Gastroesophageal sphincter (tissue), 4 donors: ENCODE measurements around the gene FREY1. TPM values are rescaled to one million over a fixed set of nuclear protein-coding genes. Genes with fewer than 3 reads are reported as not detected.

Experiments used
- ATAC-seq: fragments of 150-250 bp; one replicate; pipeline ENCODE4 v1.9.1; 2016; ENCODE audit warnings: mild to moderate bottlenecking, moderate library complexity
- H3K27ac ChIP-seq, 4 donors: fragments of 200-600 bp; sonication (generic) in 3 of 4; 1 replicate in 3 of 4; 2 replicates in 1 of 4; pipeline ENCODE4 v1.5.1; 2016 to 2019
- H3K27me3 ChIP-seq: fragments of 200-600 bp; sonication (generic); one replicate; pipeline ENCODE4 v1.5.1; 2019
- H3K36me3 ChIP-seq, 2 donors: fragments of 200-600 bp; sonication (generic); one replicate each; pipeline ENCODE4 v1.5.1; 2019; ENCODE audit warnings: control low read depth in 1 of 2
- H3K4me1 ChIP-seq, 3 donors: fragments of 200-600 bp; sonication (generic); 1 replicate in 2 of 3; 2 replicates in 1 of 3; pipeline ENCODE4 v1.5.1; 2016 to 2019; ENCODE audit warnings: control low read depth in 2 of 3
- H3K4me3 ChIP-seq, 2 donors: fragments of 200-600 bp; sonication (generic); one replicate each; pipeline ENCODE4 v1.5.1; 2019; ENCODE audit warnings: mild to moderate bottlenecking in 1 of 2, moderate library complexity in 1 of 2
- H3K9me3 ChIP-seq, 3 donors: fragments of 200-600 bp; sonication (generic); one replicate each; pipeline ENCODE4 v1.5.1; 2017 to 2019; ENCODE audit warnings: control low read depth in 2 of 3
- EP300 ChIP-seq: sonication (generic); formaldehyde crosslinking; IDR thresholded peaks from one replicate; pipeline ENCODE4 v1.6.1; 2017; ENCODE audit warnings: antibody characterized with exemption, mild to moderate bottlenecking
- POLR2A ChIP-seq, 2 donors: fragments of 450-650 bp; IDR thresholded peaks; one replicate each; pipeline ENCODE4 v1.6.1; 2017; ENCODE audit warnings: antibody characterized with exemption in 2 of 2, mild to moderate bottlenecking in 2 of 2, moderate library complexity in 1 of 2
- POLR2AphosphoS5 ChIP-seq: sonication (generic); formaldehyde crosslinking; IDR thresholded peaks from one replicate; pipeline ENCODE4 v1.6.1; 2017; ENCODE audit warnings: antibody characterized with exemption
- WGBS, 2 donors: methylation state at CpG; one replicate each; pipeline ENCODE4 v1.1.5; 2018; ENCODE audit warnings: low coverage in 1 of 2; 5-methylcytosine and 5-hydroxymethylcytosine counted together
- total RNA-seq, 4 donors: library from RNA; depleted of rRNA; stranded (reverse); fragments of >200 nt; gene quantifications; one replicate each; pipeline ENCODE4 v1.1.0, GENCODE V29; 2016
- TF ChIP-seq, protein P1 (sequence below), 4 experiments: fragments of 200-600 bp in 2 of 4; fragments of 450-650 bp in 2 of 4; sonication (generic) in 1 of 4; IDR thresholded peaks; one replicate each; pipeline ENCODE4 v1.5.1; 2017 to 2019; ENCODE audit warnings: antibody characterized with exemption in 4 of 4, mild to moderate bottlenecking in 2 of 4, moderate library complexity in 2 of 4

Gene FREY1
- total RNA-seq, 4 donors from 2014 or later = 0.54 to 2.3 TPM; not detected in 2

- Histone ChIP-seq H3K9me3 (no peaks in the 10 kb centered on the region), H3K27ac (no peak overlapping the region), H3K27me3 (peaks cover 6% of the 10 kb centered on the region), H3K4me3 (no peak overlapping the region), H3K4me1 (no peaks in the 10 kb centered on the region), H3K36me3 (peaks cover 0 to 64% of the 10 kb centered on the region in 2 donors)
- TF ChIP-seq EP300 (no peak), POLR2AphosphoS5 (no peak), POLR2A (IDR thresholded peaks at IDR 0.05) (no peak)
- TF ChIP-seq, protein P1, sequence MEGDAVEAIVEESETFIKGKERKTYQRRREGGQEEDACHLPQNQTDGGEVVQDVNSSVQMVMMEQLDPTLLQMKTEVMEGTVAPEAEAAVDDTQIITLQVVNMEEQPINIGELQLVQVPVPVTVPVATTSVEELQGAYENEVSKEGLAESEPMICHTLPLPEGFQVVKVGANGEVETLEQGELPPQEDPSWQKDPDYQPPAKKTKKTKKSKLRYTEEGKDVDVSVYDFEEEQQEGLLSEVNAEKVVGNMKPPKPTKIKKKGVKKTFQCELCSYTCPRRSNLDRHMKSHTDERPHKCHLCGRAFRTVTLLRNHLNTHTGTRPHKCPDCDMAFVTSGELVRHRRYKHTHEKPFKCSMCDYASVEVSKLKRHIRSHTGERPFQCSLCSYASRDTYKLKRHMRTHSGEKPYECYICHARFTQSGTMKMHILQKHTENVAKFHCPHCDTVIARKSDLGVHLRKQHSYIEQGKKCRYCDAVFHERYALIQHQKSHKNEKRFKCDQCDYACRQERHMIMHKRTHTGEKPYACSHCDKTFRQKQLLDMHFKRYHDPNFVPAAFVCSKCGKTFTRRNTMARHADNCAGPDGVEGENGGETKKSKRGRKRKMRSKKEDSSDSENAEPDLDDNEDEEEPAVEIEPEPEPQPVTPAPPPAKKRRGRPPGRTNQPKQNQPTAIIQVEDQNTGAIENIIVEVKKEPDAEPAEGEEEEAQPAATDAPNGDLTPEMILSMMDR (IDR thresholded peaks at IDR 0.05) = no peak
- ATAC-seq = peak; percentile 8
- 80% methylated on average over 2 of the region's 10 CpGs; no CpG with 5 or more reads in 1 of the 2 donors for WGBS, 2 donors
Observed at GRCh38 chr11:45931739-45932138, 24.7 kb upstream of the FREY1 start.

- H3K4me1 ChIP-seq = no peaks in the 10 kb centered on the region
- 67 to 70% methylated on average over 1 to 2 of the region's 8 CpGs for WGBS, 2 donors
- peaks cover 13% of the 10 kb centered on the region for H3K27me3 ChIP-seq
- no peak overlapping the region for H3K4me3 ChIP-seq
- no peak for TF ChIP-seq POLR2AphosphoS5
- TF ChIP-seq, protein P1 (IDR thresholded peaks at IDR 0.05) = no peak
- no peak for TF ChIP-seq EP300
- no peak for TF ChIP-seq POLR2A (IDR thresholded peaks at IDR 0.05)
- ATAC-seq = no peak
- H3K27ac ChIP-seq = no peak overlapping the region
- peaks cover 0 to 58% of the 10 kb centered on the region in 2 donors for H3K36me3 ChIP-seq
- H3K9me3 ChIP-seq = no peaks in the 10 kb centered on the region
Observed at GRCh38 chr11:45930951-45931570, 24.0 kb upstream of the FREY1 start.

GRCh38 chr11:45930031-45930794 is 23.1 kb upstream of the FREY1 start:
- Histone ChIP-seq H3K4me3 (no peak overlapping the region), H3K27me3 (peaks cover 22% of the 10 kb centered on the region), H3K4me1 (no peaks in the 10 kb centered on the region), H3K9me3 (no peaks in the 10 kb centered on the region), H3K36me3 (peaks cover 0 to 49% of the 10 kb centered on the region in 2 donors), H3K27ac (no peak overlapping the region)
- TF ChIP-seq, protein P1 (IDR thresholded peaks at IDR 0.05) = no peak
- TF ChIP-seq POLR2A (IDR thresholded peaks at IDR 0.05) (no peak), EP300 (no peak), POLR2AphosphoS5 (no peak)
- 81% methylated on average over 11 of the region's 14 CpGs; no CpG with 5 or more reads in 1 of the 2 donors for WGBS, 2 donors
- no peak for ATAC-seq

DNA sequence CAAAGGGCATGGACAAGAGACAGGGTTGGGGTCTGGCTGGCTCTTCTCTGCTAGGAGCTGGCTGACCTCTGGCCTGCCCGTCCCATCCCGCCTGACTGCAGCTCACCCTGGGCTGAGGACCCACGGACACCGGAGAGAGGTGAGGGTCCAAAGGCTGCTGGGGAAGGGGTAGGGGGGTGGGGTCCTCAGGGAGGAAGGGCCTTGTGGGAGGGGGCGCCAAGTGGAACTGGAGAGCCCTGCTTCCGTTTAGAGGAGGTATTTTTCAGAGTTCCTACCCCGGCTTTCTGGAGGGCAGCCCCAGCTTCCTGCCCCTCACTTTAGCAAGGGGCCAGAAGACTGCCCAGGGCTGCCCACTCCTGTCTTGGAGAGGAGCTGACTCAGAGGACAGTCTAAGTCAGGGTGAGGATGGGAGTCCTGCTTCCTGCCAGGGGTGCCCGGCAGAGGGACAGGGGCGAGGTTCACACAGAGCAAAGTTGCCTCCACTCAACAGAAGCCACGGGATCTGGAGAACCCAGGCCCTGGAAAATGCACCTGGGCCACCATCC is 22.5 kb upstream of the FREY1 start:
- Histone ChIP-seq H3K9me3 (no peaks in the 10 kb centered on the region), H3K4me3 (no peak overlapping the region), H3K27me3 (peaks cover 28% of the 10 kb centered on the region), H3K36me3 (peaks cover 0 to 43% of the 10 kb centered on the region in 2 donors), H3K4me1 (no peaks in the 10 kb centered on the region), H3K27ac (no peak overlapping the region)
- no peak for ATAC-seq
- 64% methylated on average over 6 of the region's 10 CpGs; no CpG with 5 or more reads in 1 of the 2 donors for WGBS, 2 donors
- TF ChIP-seq, protein P1 (IDR thresholded peaks at IDR 0.05) = no peak
- no peak for TF ChIP-seq POLR2AphosphoS5
- TF ChIP-seq EP300 = no peak
- no peak for TF ChIP-seq POLR2A (IDR thresholded peaks at IDR 0.05)
